GM06990 (cell line): ENCODE data around the gene ZNF414.

Experiments
- DNase-seq: peaks from one replicate; pipeline ENCODE4 v3.0.0-alpha.2; 2011; ENCODE audit not compliant: insufficient read length; ENCODE audit errors: extremely low read depth
- H3K27me3 ChIP-seq: replicated peaks from 2 replicates; pipeline ENCODE4 v1.6.0; 2011; ENCODE audit warnings: low read length; ENCODE audit not compliant: control insufficient read depth, insufficient read depth
- H3K36me3 ChIP-seq: 2 replicates; pipeline ENCODE4 v1.5.1; 2011; ENCODE audit warnings: low read length; ENCODE audit not compliant: control insufficient read depth, insufficient read depth
- H3K4me3 ChIP-seq: replicated peaks from 2 replicates; pipeline ENCODE4 v1.5.1; 2011; ENCODE audit warnings: low read depth, mild to moderate bottlenecking, control low read depth, low read length
- TF ChIP-seq, protein P1 (sequence below): IDR thresholded peaks from 2 replicates; pipeline ENCODE4 v1.5.1; 2011; ENCODE audit warnings: low read length, control low read depth, mild to moderate bottlenecking, inconsistent platforms; ENCODE audit not compliant: insufficient read depth, poor library complexity, severe bottlenecking

The ZNF414 gene

DNA sequence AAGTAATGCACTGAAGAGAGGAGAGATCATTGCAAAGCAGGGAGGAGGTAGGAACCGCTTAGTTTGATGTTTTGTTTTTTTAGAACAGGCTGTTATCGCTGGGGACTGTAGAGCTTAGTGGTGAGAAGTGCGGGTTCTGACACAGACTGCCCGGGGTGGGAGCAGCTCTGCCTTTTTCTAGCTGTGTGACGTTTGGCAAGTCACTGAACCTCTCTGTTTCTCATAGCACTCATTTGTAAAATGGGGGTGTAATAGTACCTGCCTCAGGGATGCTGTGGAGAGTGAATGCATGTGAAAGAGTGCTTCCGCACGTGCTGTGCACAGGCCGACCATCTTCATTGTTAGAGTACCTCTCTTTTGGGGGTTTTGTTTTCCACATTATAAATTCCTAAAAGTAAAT lies 30.8 kb downstream of the ZNF414 start:
- no peak overlapping the region for H3K4me3 ChIP-seq
- TF ChIP-seq, protein P1, sequence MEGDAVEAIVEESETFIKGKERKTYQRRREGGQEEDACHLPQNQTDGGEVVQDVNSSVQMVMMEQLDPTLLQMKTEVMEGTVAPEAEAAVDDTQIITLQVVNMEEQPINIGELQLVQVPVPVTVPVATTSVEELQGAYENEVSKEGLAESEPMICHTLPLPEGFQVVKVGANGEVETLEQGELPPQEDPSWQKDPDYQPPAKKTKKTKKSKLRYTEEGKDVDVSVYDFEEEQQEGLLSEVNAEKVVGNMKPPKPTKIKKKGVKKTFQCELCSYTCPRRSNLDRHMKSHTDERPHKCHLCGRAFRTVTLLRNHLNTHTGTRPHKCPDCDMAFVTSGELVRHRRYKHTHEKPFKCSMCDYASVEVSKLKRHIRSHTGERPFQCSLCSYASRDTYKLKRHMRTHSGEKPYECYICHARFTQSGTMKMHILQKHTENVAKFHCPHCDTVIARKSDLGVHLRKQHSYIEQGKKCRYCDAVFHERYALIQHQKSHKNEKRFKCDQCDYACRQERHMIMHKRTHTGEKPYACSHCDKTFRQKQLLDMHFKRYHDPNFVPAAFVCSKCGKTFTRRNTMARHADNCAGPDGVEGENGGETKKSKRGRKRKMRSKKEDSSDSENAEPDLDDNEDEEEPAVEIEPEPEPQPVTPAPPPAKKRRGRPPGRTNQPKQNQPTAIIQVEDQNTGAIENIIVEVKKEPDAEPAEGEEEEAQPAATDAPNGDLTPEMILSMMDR: no peak
- no peak for DNase-seq
- peaks cover 65% of the 10 kb centered on the region for H3K36me3 ChIP-seq
- no peaks in the 10 kb centered on the region for H3K27me3 ChIP-seq

- H3K36me3 ChIP-seq: peaks cover 64% of the 10 kb centered on the region
- no peak for DNase-seq
- H3K27me3 ChIP-seq: no peaks in the 10 kb centered on the region
- no peak overlapping the region for H3K4me3 ChIP-seq
- TF ChIP-seq, protein P1: no peak
Observed at GRCh38 chr19:8482696-8483095, 31.3 kb downstream of the ZNF414 start.

- no peak overlapping the region for H3K4me3 ChIP-seq
- no peak for DNase-seq
- TF ChIP-seq, protein P1: no peak
- peaks cover 58% of the 10 kb centered on the region for H3K36me3 ChIP-seq
- no peaks in the 10 kb centered on the region for H3K27me3 ChIP-seq
Observed at GRCh38 chr19:8481616-8482015, 32.4 kb downstream of the ZNF414 start.

DNA sequence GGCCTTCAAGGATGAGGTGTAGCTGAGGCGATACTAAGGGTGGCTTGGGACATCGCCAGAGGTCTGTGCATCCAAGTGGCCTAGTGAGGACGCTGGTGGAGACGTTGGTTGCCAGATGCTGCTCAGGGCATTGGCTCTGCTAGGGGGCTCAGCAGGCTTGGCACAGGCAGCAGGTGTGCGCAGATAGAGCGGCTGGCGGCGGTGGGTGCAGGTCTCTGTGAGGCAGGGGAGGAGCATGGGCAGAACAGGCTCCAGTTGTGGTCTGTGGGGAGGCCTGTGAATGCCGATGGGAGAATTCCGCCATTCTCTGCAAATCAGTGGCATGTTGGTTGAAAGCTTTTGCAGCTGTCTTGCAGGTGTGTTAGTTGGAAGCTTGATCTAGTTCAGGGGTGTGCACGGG lies 32.8 kb downstream of the ZNF414 start:
- H3K36me3 ChIP-seq: peaks cover 57% of the 10 kb centered on the region

DNA sequence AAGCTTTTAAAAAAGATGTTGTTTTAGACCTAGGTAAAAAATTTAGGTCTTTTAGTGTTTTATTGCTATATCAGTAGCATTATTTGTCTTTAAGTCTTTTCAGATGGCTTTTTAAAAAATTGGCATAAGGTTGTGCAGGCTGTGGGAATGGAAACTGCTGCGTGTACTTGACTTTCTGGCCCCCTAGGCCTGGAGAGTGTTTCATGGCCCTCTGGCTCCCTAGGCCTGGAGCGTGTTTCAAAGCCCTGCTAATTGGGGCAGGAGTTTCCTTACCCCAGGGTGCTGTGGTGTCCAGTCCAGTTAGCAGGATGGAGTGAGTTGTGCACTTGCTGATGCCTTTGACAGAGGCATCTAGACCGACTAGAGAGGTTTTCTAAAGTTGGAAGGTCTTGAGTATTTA lies 35.4 kb downstream of the ZNF414 start:
- no peak overlapping the region for H3K4me3 ChIP-seq
- no peaks in the 10 kb centered on the region for H3K27me3 ChIP-seq
- TF ChIP-seq, protein P1: no peak
- no peak for DNase-seq
- H3K36me3 ChIP-seq: peaks cover 45% of the 10 kb centered on the region

More for the DNA sequence above, 32.8 kb downstream of the ZNF414 start:
- TF ChIP-seq, protein P1: no peak
- no peaks in the 10 kb centered on the region for H3K27me3 ChIP-seq
- no peak overlapping the region for H3K4me3 ChIP-seq
- no peak for DNase-seq

GRCh38 chr19:8477889-8478288 lies 36.1 kb downstream of the ZNF414 start:
- Histone ChIP-seq H3K36me3 (peaks cover 47% of the 10 kb centered on the region), H3K4me3 (no peak overlapping the region)
- TF ChIP-seq, protein P1: no peak

More at GRCh38 chr19:8477889-8478288, 36.1 kb downstream of the ZNF414 start:
- DNase-seq: no peak
- H3K27me3 ChIP-seq: no peaks in the 10 kb centered on the region
